Heart right ventricle (tissue), 16 donors: ENCODE data around the gene TRNT1. TPM values are rescaled to one million over a fixed set of nuclear protein-coding genes. Genes with fewer than 3 reads are reported as not detected.

Experiments
- ATAC-seq, 8 donors: fragments of 200-7000 bp; cut with Tn5 transposase; one replicate each; pipeline ENCODE4 v1.9.1; 2020; ENCODE audit warnings: mild to moderate bottlenecking in 8 of 8, moderate library complexity in 8 of 8, moderate number of reproducible peaks in 1 of 8
- DNase-seq, 2 donors: peaks; one replicate each; pipeline ENCODE4 v3.0.0-alpha.2; 2020
- H3K27ac ChIP-seq, 10 donors: fragments of 200-600 bp; sonication (generic) in 2 of 10; one replicate each; pipeline versions ENCODE4 v1.5.0 to v1.8.0; 2020 to 2022; ENCODE audit warnings: mild to moderate bottlenecking in 3 of 10
- H3K27me3 ChIP-seq, 7 donors: fragments of 200-600 bp; one replicate each; pipeline ENCODE4 v1.8.0; 2021 to 2022; ENCODE audit warnings: mild to moderate bottlenecking in 2 of 7
- H3K36me3 ChIP-seq, 9 donors: fragments of 200-600 bp; sonication (generic) in 1 of 9; one replicate each; pipeline versions ENCODE4 v1.5.0 to v1.8.0; 2020 to 2022; ENCODE audit warnings: mild to moderate bottlenecking in 2 of 9
- H3K4me1 ChIP-seq, 9 donors: fragments of 200-600 bp; sonication (generic) in 1 of 9; one replicate each; pipeline versions ENCODE4 v1.5.0 to v1.8.0; 2020 to 2022; ENCODE audit warnings: mild to moderate bottlenecking in 4 of 9
- H3K4me3 ChIP-seq, 10 donors: fragments of 200-600 bp; sonication (generic) in 2 of 10; one replicate each; pipeline versions ENCODE4 v1.5.0 to v1.8.0; 2020 to 2022; ENCODE audit warnings: mild to moderate bottlenecking in 7 of 10, moderate library complexity in 2 of 10
- H3K9me3 ChIP-seq, 11 donors: fragments of 200-600 bp in 10 of 11; sonication (generic) in 2 of 11; one replicate each; pipeline versions ENCODE4 v1.5.0 to v1.8.0; 2013 to 2022; ENCODE audit warnings: mild to moderate bottlenecking in 2 of 11, control low read depth in 1 of 11, moderate library complexity in 1 of 11
- CTCF ChIP-seq, 9 donors: fragments of 200-600 bp; sonication (generic) in 2 of 9; IDR thresholded peaks; one replicate each; pipeline versions ENCODE4 v1.5.0 to v1.8.0; 2021 to 2022; ENCODE audit warnings: antibody characterized with exemption in 9 of 9, mild to moderate bottlenecking in 5 of 9, moderate library complexity in 1 of 9
- WGBS, 2 donors: extraction: QIAGEN DNeasy Blood & Tissue Kit; methylation state at CpG; one replicate each; pipeline ENCODE4 v1.1.7; 2013; ENCODE audit warnings: inconsistent platforms in 1 of 2; 5-methylcytosine and 5-hydroxymethylcytosine counted together
- intact Hi-C, 10 donors: fragments of 100-400 bp; cut with DNase I; formaldehyde crosslinking; loops; one replicate each; pipeline versions ENCODE4 v1.11.1 to v1.14.2; 2022
- polyA plus RNA-seq, 2 donors: library from polyadenylated mRNA; stranded (reverse); fragments of 200-250 nt; gene quantifications; one replicate each; pipeline ENCODE4 v1.2.3, GENCODE V29; 2013
- total RNA-seq, 10 donors: library from RNA; stranded (reverse); fragmentation: NEBNext Ultra II Directional in 3 of 10; extraction: Animal tissue kit (Norgen Biotek cat#: 25700) in 3 of 10; gene quantifications; one replicate each; pipeline versions ENCODE4 v1.2.1 to v1.2.4, GENCODE V29; 2021 to 2023
- donor health status: Arrhythmogenic right ventricular cardiomyopathy.
- donor health status: ischemic (EF 13 %, LVEDD 7.1; RV severe dilation, severe dysfunction).
- donor health status: healthy with polysubstance abuse.
- donor health status: DM: no; HTN: yes; CAD: no.
- donor health status: DM: no; HTN: no; CAD: no.
- donor health status: ischemic (EF 25% LVEDD 6.9; RV normal size, moderate dysfunction).
- donor health status: ischemic (EF 25% LVEDD 5.7; RV mildly dilated, moderate dysfunction).
- donor health status: healthy.
- donor health status: DM: yes; HTN: yes; CAD: no.
- donor health status: Ischemic cardiomyopathy.
- donor health status: ischemic (EF 35%, LVEDD 5.7; RV mildly dilated, moderate dysfunction).
- donor health status: nonischemic (EF 11% LVEDD 7.7; RV severe dilation, severe dysfunction).
- donor health status: DM: yes; HTN: yes; CAD: no.
- donor health status: PGD.
- donor health status: ischemic (EF 29% LVEDD 5.4; RV normal size, mild dysfunction).
- donor health status: nonischemic (EF 23%, LVEDD 6.1; RV moderate dilation, normal function).

Gene TRNT1
- total and polyA plus RNA-seq, 12 donors: 5.8 to 14.5 (median 10.6) TPM

- ATAC-seq (no peak), DNase-seq (no peak)
- H3K4me3 ChIP-seq: no peak overlapping the region
- H3K9me3 ChIP-seq: no peaks in the 10 kb centered on the region
- no peaks in the 10 kb centered on the region for H3K27me3 ChIP-seq
- H3K4me1 ChIP-seq: peaks cover 0 to 16% (median 0%) of the 10 kb centered on the region in 9 donors
- H3K36me3 ChIP-seq: peaks cover 0 to 100% (median 50%) of the 10 kb centered on the region in 9 donors
- no peak for TF ChIP-seq CTCF (IDR thresholded peaks at IDR 0.05)
- 88 to 91% methylated on average over 1 of the region's 1 CpG for WGBS, 2 donors
- intact Hi-C loops: no loop called here
- no peak overlapping the region for H3K27ac ChIP-seq
Measured at GRCh38 chr3:3149560-3149959, 22.8 kb downstream of the TRNT1 start.

GRCh38 chr3:3151513-3151912 lies 24.8 kb downstream of the TRNT1 start:
- intact Hi-C loops: no loop called here
- H3K9me3 ChIP-seq: no peaks in the 10 kb centered on the region
- ATAC-seq (no peak), DNase-seq (no peak)
- 33 to 42% methylated on average over 1 of the region's 1 CpG for WGBS, 2 donors
- peaks cover 0 to 100% (median 58%) of the 10 kb centered on the region in 9 donors for H3K36me3 ChIP-seq
- no peak overlapping the region for H3K27ac ChIP-seq
- peaks cover 0 to 25% (median 0%) of the 10 kb centered on the region in 9 donors for H3K4me1 ChIP-seq
- no peaks in the 10 kb centered on the region for H3K27me3 ChIP-seq
- no peak overlapping the region for H3K4me3 ChIP-seq
- no peak for TF ChIP-seq CTCF (IDR thresholded peaks at IDR 0.05)

GRCh38 chr3:3154879-3155610 lies 28.3 kb downstream of the TRNT1 start:
- Histone ChIP-seq H3K27ac (peak overlapping the region in 4 of 10 donors; percentile 2 to 34 (median 5)), H3K27me3 (no peaks in the 10 kb centered on the region), H3K4me1 (peaks cover 0 to 25% (median 0%) of the 10 kb centered on the region in 9 donors), H3K9me3 (no peaks in the 10 kb centered on the region), H3K4me3 (no peak overlapping the region), H3K36me3 (peaks cover 0 to 100% (median 39%) of the 10 kb centered on the region in 9 donors)
- 84 to 88% methylated on average over 5 of the region's 5 CpGs for WGBS, 2 donors
- ATAC-seq (no peak), DNase-seq (no peak)
- intact Hi-C loops: no loop called here
- TF ChIP-seq CTCF (IDR thresholded peaks at IDR 0.05): no peak

- DNase-seq: no peak
- TF ChIP-seq CTCF (IDR thresholded peaks at IDR 0.05): no peak
- Histone ChIP-seq H3K27me3 (no peaks in the 10 kb centered on the region), H3K27ac (no peak overlapping the region), H3K36me3 (peaks cover 0 to 100% (median 36%) of the 10 kb centered on the region in 9 donors), H3K4me3 (no peak overlapping the region), H3K9me3 (no peaks in the 10 kb centered on the region), H3K4me1 (peaks cover 0 to 31% (median 8%) of the 10 kb centered on the region in 9 donors)
- intact Hi-C loops: no loop called here
- 86 to 88% methylated on average over 8 of the region's 8 CpGs for WGBS, 2 donors
- ATAC-seq: no peak
Measured at GRCh38 chr3:3157484-3157883, 30.7 kb downstream of the TRNT1 start.
